C1 segment of cervical spinal cord (tissue), 14 donors: ENCODE data around the gene GRK3.

ENCODE experiments used
- DNase-seq, 14 donors: peaks; one replicate each; lab custom pipeline; 2025; lab: John Stamatoyannopoulos, UW

GRK3 gene

DNA sequence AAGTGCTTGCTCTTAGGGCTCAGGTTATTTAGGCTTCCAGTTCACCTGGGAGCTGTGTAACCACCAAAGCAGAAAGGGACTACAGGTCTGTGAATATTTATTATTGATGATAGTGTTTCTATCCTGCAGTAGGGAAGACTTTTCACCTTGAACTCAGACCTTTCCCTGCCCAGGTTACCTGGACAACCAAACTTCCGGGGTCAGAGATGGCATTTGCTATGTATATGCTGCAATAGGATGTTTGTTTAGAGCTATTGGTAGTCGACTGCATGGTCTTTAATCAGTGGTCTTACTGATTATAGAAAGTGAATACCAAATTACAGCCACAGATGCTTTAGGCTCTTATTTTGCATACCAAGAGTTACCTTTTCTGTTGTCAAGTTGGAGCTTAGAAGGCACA, 94.9 kb downstream of the GRK3 start:
- DNase-seq: no peak

DNA sequence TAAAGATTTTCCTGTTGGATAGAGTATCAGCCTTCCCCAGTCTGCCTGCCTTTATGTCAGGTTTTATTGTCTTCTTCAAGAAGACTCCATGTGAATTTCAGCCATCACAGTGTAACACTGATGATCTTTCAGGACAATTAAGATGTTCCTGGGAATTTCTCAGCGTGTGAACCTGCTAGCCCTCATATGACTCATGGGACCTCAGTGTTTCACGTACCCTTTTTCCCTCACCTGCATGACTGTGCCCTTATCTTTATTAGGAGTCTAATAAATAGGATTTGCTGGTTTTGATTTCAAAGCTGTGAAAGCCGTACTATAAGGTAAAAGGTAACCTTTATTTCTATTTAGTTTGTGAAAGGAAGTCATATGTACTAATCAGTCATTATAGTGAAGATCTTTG, 95.9 kb downstream of the GRK3 start:
- no peak for DNase-seq

DNA sequence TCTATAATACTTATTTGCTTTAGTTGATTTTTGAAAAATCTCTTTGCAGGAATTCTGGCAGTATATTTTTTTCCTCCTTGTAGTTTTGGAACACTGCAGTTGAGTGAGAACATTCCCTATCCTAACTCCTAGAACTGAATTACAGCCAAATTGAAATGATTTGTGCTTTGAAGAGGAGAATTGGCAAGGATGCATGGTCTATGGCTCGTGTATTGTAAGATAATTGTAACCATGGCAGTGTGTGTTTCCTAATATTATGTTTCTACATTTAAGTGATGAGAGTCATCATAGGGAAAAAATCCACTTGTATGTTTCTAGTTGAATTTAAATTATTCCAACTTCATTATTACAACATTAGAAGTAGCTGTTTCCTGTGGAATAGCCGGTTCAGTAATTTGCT, 96.6 kb downstream of the GRK3 start:
- DNase-seq: no peak

DNA sequence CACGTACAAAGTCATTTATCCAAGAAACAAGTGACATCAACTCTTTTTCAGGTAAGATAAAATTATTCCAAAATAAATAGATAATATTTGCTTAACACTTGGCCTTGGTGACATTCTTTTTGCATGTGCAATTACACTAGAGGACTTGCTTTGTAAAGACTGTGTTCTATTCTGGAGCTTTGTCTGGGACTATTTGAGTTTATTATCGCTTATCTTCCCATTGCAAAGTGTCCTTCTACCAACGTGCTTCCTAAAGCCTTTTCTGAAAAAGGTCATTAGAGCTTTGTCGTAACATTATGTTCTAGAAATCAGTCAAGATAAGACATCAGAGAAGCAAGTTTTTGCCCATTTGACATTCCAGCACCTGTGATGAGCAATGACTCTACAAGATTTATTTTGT, 99.2 kb downstream of the GRK3 start:
- no peak for DNase-seq

DNA sequence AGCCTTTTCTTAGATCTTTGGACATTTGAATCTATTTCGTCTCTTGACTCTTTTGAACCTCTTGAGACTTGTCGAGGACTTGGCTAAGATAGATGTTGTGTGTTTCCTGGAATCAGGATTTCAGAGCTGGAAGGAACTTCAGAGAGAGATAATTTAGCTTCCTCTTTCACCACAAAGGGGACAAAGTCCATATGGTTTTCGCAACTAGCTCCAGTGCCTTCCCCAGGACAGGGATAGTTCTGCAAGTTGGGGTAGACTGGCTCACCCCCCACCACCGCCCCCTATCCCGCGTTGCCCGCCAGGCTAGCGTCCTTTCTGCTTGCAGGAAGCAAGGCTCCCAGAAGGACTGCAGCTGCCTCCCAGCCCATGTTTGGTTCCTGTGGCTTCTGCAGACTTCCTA, 101.8 kb downstream of the GRK3 start:
- DNase-seq: peak in 1 of 14 donors; percentile 1

DNA sequence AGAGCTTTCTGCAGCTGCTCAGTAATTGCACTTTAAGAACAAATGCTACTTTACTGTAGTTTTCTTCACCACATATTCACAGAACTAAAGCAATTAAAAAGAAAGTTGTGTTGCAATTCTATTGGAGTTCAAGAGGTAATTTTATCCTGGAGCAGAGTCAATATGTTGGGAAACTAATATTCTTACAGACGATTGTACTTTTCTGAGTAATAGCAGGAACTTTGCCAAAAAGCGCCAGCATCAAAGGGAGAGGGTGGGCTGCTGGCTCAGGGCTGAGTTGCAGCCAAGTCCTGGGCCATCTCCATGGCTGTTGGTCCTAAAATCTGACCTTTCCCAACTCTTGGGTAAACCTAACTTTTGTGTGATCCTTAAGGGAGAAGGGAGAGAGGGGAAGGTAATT, 104.0 kb downstream of the GRK3 start:
- peak in 1 of 14 donors; percentile 2 for DNase-seq

DNA sequence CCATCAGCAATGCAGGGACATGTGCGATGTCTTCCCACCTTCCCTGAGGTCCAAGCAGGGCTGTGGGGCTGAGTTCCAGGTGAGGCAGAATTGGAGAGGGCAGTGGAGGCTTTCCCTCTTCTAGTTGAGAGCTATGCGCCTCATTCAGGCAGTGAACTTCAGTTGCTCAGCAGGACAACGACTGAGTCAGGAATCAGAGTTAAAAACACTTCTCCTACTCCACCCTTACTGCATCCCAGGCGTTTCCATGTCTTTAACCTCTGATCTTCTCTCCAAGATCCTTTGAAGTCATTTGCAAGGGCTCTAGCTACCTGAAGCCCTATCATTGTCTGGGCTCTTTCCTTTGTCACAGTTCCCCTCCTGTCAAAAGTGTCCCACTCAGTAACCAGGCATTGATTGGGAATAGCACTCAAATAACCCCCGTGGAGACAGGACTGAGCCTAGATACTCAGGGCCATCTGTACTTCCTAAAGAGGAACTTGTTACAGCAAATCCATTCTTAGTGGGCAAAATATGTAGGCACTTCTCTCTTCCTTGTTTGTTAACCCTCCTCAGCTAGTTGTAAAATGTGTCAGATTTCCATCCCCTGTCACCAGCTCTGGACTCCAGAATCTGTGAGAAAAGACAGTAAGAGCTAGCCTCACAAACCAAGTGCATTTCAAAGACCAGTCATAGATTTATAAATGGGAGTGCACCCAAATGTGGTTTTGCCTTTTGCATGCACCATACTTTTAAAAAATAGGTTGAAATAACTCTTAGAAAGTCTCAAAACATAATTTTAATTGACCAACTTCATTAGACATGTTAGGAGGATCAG, 105.0 kb downstream of the GRK3 start:
- DNase-seq: no peak

DNA sequence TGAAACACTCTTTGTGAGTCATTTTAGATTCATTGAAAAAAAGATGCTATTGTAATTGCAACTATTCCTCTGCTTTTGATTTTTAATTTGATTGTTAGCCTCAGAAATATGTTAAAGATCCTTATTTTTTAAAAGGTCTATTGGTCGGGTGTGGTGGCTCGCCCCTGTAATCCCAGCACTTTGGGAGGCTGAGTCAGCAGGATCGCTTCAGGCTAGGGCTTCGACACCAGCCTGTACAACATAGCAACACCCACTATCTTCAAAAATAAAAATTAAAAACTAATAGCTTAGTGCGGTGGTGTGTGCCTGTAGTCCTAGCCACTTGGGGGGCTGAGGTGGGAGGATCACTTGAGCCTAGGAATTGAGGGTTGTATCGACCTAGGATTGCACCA, 105.6 kb downstream of the GRK3 start:
- no peak for DNase-seq

DNA sequence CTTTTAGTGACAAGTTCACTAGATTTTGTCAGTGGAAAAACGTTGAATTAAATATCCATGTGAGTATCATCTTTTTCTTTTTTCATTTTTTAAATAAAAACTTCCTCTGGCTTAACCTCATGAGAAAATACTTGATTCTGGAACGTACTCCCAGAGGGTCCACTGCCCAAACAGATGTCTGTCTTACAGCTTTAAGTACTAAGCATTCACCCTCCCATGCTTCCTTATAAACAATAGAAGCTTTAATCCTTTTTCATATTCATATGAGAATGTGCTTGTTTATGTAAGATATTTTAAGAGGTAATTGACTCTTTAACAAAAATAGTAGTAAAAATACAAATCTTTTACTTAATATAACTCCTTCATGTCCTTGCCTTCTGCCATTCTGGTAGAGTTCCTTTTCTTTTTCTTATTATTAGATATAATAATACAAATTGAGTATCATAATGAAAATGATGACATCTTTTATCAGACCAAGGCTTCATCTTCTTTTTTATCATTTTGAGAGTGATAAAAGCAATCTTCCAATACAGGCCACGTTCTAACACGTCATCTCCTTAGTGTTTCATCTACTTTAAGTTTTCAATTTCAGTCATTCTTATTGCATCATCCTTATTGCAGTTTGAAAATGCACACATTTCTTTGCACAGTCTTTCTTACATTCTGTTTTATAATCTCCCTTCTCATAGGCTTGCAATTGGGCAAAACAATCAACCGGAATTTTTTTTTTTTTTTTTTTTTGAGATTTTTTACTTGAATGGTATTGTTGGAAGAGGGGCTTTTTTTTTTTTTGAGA, 108.0 kb downstream of the GRK3 start:
- DNase-seq: no peak

DNA sequence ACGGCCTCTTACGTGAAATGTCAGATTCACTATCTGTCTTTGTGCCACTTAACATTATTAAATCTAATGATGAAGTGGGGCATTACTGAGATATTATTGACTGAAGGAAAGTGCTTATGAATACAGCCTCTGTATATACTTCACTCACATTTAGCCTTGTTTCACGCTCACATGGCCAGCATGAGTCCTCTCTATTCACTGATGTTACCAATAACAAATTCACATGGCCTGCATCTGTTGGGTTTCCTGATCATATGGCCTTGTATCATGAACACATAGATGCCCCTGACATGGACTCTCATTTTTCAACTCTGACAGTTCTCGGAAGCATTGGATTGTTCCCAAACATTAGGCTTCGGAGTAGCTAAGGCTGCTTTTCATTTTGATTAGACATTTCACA, 109.2 kb downstream of the GRK3 start:
- no peak for DNase-seq

DNA sequence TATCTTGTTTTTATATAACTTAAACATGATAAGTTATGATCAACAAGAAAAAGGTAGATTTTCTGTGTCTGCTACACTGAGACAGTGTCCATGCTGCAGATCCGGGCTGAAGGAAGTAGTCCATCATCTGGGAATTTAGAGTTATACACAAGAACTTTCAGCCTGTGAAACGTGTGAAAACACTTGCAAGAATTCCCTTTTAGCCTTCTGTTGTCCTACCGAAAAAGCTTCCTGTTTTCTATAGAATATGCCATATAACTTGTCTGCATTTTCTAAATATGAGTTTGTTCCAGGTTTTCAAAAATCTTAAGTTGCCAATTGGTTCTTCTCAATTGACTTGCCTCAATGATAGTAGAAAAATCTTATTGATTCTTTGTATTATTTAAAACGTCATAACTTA, 113.2 kb downstream of the GRK3 start:
- no peak for DNase-seq

DNA sequence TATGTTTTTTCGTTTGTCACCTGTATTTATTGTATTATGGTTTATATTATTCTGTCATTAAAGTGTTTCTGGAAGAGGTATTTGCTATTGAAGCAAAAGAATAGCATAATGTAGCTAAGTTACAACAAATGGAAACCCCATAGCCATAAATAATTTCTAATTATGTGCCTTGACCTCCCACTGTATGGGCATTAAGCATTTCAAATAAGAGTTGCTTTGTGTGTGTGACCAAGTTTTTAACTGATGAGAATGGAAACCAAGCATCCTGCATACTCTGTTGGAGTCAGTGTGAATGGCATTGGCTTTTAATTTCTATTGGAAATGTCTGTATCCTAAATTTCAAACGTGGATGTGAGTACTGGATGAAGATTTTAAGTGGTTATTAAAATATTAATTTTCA, 115.6 kb downstream of the GRK3 start:
- no peak for DNase-seq

DNA sequence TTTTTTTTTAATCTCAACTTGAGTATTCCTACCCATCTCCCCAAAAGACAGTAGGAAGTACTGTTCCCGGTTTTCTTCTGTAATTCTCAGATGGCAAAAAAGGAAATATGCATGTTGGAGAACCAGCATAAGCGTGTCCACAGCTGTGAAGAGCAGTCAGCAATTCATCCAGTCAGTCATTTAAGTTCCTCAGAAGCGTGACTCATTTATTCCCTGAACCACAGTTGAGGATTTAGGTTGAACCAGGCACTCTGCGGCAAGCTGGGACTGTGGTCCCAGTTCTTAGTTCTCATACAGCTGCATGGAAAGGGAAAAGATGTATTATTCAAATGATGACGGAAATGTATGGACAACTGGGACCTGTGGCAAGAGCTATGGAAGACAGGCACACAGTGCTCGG, 116.5 kb downstream of the GRK3 start:
- no peak for DNase-seq

DNA sequence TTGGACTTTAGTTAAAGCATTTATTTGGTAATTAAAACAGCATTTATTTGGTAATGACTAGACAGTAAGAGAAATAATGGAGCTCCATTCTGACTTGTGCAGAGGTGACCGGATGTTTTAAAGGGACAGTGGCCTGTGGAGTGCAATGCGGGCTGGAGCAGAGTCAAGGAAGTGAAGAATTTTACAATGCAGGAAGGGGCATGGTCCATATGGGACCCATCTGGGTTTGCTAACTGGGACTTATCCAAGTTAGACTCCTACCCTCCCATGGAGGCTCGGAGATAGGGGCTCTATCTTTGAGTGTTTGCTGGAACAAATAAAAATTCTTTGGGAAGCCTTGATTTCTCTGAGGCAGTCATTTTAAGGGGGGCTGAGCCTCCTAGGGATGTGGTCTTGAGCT, 117.6 kb downstream of the GRK3 start:
- no peak for DNase-seq

DNA sequence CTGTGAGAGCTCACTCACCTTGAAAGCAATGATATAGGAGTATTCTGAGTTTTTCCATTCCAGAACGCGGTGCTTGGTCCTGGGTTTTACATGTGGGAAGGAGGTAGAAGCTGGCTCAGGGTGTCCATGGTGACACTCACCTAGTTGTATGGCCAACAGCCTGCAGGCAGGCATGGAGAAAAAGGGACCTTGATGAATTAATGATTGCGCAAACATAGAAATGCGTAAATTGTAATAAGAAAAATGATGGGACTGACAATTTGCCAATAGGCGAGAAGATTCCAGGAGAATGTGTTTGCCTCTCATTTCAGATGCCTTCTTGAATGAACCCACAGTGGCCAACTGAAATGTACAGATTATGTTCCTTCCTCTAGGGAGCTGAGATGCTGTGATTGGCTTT, 124.2 kb downstream of the GRK3 start:
- DNase-seq: no peak

DNA sequence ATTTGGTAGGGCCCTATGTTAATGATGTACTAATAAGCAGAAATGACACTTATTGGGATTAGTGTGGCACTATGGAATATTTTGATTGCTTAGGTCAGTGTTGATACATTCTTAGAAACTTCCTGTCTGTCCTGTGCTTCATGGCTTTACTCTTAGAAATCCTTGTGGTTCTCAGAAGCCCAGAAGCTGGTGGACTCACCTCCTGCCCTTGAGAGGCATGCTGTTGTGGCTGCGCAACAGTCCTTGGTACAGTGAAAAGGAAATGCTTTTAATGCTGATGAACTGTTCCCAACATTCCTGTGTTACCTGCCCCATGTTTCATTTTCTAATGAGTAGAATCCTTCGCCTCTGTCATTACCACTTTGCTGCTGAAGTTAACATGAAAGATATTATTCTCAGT, 125.2 kb downstream of the GRK3 start:
- DNase-seq: no peak

DNA sequence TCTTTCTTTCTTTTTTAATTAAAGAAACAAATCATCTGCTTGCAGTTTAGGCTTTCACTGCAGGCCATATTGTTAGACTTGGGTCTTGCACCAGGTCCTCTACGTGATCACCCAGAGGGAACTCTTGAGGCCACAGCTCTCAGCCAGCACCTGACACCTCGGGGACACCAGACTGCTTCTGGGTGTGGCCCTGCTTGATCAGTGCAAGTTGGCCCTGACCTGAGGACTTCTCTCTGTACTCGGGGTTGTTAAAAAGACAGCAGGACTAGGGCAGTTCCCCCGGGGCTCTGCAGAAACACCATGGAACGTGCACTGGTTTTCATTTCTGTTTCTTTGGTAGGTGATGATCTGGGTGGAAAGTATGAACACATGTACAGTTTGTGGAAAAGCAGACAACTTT, 126.3 kb downstream of the GRK3 start:
- DNase-seq: no peak

DNA sequence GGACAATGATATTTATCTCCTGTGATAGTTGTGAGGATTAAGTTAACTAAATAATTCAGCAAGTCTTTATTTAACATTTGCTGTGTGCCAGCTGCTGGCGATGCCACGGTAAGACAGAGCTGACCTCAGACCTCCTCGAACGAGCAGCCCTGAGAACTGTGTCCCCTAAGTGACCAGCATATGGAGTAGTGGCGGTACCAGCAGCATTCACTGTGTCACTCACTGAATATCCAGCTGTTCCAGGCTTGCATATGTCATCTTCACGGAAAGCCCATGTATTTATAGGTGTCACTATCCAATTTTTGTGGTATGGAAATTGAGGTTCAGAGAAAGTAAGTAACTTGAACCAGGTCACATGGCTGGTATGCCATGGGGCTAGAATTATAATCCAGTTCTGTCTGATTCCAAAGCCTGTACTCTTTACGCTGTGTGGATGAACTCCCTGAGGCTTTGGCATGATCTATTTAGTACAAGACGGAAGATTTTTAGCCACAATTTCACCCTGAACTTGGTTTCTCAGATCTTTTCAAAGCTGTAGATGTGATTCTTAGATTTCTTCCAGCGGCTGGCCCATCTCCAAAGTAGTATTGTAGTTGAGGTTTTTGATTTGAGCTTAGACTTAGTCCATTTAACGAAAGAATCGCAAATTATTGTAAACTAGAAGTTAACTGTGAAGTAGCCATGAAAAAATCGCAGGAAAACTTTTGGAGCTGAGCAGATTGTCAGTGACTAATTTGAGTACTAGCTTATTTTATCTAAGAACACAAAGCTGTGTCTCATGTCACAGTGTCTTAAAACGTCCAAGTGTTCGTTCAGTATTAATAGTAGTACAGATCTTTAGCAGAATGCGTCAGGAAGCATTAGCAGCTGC, 128.2 kb downstream of the GRK3 start:
- no peak for DNase-seq

DNA sequence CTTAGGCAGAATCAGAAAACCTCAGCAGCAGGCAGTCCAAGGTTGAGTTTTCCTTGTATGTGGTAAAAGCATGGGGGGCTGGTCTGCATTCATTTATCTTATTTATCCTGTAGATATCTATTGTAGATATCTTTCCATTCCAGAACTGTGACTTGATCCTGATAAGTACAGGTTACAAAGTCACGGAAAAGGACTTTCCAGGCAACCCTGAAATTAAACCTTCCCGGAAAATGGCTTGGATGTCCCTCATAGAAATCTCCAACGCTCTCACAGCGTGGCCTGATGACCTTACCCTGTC, 128.7 kb downstream of the GRK3 start:
- no peak for DNase-seq

DNA sequence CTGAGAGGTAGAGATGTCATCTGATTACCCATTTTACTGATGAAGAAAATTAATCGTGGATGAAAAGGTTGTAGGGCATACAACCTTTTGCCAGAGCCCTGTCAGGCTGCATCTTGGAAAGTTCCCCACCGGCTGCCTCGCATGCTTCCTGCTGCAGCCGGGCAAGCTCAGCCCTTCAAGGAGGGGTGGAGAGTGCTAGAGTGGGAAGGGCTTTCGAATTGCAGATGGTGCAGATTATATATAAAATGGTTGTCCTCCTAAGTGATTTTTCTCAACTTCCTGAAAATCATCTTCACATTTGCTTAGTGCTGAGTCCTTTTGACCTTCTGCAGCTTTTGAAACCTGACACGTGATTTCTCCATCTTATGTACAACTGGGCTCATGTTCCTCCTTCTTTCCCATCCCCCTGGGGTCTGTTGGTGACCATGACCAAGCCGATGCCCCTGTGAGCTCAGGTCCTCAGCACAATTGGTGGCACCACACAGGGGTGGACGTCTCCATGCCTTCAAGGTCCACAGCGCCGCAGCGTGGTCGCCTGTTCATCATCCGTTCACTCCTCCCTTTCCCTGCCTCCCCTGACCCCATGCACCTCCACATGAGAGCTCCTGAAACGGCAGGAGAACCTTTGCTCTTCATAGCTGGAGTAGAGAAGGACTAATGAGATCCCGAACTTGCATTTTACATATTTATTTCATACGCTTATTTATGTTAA, 129.9 kb downstream of the GRK3 start:
- DNase-seq: no peak

DNA sequence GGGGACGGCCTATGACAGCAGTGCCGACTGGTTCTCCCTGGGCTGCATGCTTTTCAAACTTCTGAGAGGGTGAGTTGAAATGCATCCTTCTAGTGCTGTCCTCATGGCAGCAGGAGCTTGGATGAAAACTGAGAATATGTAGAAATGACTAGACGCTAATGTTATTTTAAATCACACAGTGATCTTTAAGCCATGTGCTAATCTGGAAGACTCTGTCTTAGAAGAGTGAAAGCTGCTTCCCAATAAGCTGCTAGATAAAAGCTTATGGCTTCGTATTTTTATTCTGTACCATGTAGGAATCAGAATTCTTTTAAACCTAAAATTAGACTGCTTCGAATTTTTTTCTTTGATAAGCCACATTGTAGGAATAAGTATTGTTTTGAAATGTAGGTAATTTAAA, 130.7 kb downstream of the GRK3 start:
- DNase-seq: no peak

DNA sequence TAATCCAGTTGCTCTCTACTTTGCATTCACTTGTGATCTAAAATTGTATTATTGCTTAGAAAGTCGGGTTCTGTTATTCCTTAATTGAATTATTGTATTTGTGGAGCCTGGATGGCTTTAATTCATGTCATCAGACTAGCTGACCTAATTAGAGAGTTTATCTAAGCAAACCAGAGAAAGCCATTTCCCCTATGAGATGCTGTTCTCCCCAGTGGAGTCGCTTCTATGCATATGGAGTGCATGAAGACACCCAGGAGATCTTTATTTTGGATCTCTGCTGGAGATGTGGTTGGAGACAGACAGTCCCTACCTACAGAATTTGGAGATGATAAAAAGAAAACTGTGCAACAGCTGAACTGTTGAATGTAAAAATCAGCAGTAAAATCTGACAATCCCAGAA, 132.3 kb downstream of the GRK3 start:
- DNase-seq: no peak
